Bronchial epithelial cell (primary cell): Measurements from ENCODE around the gene IMP4. TPM values are rescaled to one million over a fixed set of nuclear protein-coding genes. Genes with fewer than 3 reads are reported as not detected.

Experiments
- DNase-seq: peaks from one replicate; pipeline ENCODE4 v3.0.0-alpha.2; 2010; ENCODE audit warnings: low read depth
- FAIRE-seq: peaks from 2 replicates; lab custom pipeline; 2011; peaks lifted over from hg19 to GRCh38; lab: Jason Lieb, UNC
- H3K27me3 ChIP-seq: 2 replicates; pipeline ENCODE4 v1.5.1; 2011; ENCODE audit warnings: low read length; ENCODE audit not compliant: control insufficient read depth, insufficient read depth
- H3K36me3 ChIP-seq: 2 replicates; pipeline ENCODE4 v1.5.1; 2011; ENCODE audit warnings: low read length; ENCODE audit not compliant: control insufficient read depth, insufficient read depth
- H3K4me3 ChIP-seq: 2 replicates; pipeline ENCODE4 v1.5.1; 2011; ENCODE audit warnings: mild to moderate bottlenecking, low read depth, low read length, control low read depth
- total RNA-seq: library from RNA; depleted of rRNA; stranded (reverse); fragments of >200 nt; gene quantifications from 2 replicates; pipeline ENCODE4 v1.2.1, GENCODE V29; 2014
- TF ChIP-seq, protein P1 (sequence below): IDR thresholded peaks from 2 replicates; pipeline ENCODE4 v1.5.1; 2011; ENCODE audit warnings: mild to moderate bottlenecking, moderate library complexity, low read length, control low read depth, inconsistent platforms; ENCODE audit not compliant: insufficient read depth, severe bottlenecking

IMP4 gene
- total RNA-seq, 1 donor from 2014 or later, result 173 TPM

DNA sequence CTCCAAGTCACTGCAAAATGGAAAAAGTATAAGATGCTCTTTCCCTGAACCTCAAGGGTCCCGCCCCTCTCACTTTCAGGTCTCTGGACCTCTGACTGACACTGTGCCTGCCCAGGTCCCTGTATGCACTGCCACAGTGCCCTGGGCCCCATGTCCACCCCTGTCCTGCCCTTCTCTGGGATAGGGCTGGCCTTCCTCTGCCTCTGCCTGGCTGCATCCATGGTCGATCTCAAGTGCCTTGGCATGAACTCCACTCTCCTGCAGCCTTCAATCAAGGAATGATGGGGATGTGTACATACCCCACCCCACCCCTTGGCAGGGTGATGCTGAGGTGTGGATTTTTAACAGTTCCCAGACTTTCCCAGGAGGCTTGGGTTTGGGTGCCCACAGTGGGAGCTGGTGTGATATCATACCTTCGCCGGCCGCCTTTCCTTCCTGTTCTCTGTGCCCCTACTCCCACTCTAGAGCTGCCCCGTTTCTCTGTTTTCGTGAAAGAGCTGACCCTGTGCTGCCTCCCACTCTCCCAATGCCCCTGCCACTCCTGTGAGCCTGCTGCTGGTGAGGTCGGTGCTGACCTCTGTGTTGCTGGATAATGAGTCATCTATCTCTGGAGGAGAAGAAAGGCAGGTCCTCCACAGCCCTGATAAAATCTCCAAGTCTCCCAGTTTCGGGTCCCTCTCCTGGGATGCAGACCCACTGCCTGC, 32.0 kb downstream of the IMP4 start:
- FAIRE-seq (no peak), DNase-seq (no peak)
- H3K4me3 ChIP-seq, result no peak overlapping the region
- no peaks in the 10 kb centered on the region for H3K27me3 ChIP-seq
- TF ChIP-seq, protein P1, sequence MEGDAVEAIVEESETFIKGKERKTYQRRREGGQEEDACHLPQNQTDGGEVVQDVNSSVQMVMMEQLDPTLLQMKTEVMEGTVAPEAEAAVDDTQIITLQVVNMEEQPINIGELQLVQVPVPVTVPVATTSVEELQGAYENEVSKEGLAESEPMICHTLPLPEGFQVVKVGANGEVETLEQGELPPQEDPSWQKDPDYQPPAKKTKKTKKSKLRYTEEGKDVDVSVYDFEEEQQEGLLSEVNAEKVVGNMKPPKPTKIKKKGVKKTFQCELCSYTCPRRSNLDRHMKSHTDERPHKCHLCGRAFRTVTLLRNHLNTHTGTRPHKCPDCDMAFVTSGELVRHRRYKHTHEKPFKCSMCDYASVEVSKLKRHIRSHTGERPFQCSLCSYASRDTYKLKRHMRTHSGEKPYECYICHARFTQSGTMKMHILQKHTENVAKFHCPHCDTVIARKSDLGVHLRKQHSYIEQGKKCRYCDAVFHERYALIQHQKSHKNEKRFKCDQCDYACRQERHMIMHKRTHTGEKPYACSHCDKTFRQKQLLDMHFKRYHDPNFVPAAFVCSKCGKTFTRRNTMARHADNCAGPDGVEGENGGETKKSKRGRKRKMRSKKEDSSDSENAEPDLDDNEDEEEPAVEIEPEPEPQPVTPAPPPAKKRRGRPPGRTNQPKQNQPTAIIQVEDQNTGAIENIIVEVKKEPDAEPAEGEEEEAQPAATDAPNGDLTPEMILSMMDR, result no peak
- H3K36me3 ChIP-seq, result peaks cover 4% of the 10 kb centered on the region

DNA sequence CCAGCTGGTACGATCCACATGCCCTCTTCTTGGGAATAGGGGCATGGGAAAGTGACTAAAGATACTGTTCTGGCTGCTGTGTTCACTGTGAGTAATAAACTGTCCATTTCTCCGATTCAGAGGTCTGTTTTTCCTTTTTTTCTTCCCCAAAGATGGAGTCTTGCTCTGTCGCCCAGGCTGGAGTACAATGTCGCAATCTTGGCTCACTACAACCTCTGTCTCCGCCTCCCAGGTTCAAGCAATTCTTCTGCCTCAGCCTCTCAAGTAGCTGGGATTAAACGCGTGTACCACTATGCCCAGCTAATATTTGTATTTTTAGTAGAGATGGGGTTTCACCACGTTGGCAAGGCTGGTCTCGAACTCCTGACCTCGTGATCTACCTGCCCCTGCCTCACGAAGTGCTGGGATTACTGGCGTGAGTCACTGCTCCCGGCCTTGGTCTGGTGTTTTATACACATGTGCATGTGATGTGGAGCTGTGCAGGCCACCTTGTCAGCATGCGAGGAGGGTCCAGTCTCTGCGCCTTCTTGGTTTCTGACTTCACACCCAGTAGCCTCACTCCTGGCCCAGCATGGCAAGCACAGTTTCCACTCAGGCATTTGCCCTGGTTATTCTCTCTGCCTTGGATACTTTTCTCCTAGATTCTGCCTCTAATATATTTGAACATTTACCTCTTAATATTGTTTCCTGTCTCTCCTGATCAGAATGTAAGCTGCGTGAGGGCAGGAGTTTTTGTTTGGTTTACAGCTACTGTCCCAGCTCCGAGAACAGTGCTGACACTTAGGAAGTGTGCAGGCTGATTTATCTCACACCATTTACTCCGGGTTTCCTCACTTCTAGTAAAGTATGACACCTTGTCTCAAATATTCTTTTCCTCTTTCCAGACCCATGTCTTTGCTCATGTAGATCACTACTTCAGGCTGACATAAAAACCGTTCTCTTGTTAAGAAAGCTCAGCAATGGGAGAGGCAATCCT, 32.9 kb downstream of the IMP4 start:
- H3K27me3 ChIP-seq, result no peaks in the 10 kb centered on the region
- no peak for FAIRE-seq
- TF ChIP-seq, protein P1, result no peak
- H3K36me3 ChIP-seq, result peaks cover 4% of the 10 kb centered on the region
- H3K4me3 ChIP-seq, result no peak overlapping the region
- no peak for DNase-seq

DNA sequence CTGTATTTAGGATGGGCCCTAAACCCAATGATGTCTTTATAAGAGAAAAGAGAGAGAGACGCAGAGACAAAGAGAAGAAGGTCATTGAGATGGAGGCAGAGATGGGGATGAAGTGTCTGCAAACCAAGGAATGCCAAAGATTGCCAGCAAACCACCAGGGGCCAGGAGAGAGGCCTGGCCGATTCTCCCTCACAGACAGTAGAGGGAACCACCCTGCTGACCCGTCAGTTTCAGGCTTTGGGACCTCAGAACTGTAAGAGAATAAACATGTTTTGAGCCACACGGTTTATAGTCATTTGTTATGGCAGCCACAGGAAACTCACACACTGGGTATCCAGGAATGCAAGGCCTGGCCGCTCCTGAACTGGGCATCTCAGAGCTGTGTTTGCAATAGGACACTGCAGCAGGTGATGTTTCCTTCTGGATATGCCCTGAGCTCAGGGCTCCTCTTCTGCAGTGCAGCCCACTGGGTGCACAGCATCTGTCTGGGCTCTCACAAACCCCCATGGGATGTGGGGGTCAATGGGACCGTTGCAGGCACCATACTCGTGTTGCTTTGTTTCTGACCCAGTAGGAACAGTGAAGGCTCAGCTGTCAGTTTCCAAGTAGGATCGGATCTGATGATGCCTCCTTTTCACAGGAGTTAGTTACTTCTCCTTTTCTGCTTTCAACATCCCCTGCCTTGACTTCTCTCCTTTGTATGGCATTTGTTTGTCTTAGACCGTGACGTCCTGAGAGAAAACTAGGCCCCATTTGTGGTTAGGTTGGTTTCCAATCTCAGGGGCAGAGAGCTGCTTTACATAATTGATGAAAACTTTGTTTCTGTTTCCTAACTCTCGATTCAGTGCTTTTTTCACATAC, 34.0 kb downstream of the IMP4 start:
- FAIRE-seq (no peak), DNase-seq (no peak)
- H3K36me3 ChIP-seq, result peaks cover 3% of the 10 kb centered on the region
- TF ChIP-seq, protein P1, result peak; percentile 1
- no peak overlapping the region for H3K4me3 ChIP-seq
- H3K27me3 ChIP-seq, result no peaks in the 10 kb centered on the region

DNA sequence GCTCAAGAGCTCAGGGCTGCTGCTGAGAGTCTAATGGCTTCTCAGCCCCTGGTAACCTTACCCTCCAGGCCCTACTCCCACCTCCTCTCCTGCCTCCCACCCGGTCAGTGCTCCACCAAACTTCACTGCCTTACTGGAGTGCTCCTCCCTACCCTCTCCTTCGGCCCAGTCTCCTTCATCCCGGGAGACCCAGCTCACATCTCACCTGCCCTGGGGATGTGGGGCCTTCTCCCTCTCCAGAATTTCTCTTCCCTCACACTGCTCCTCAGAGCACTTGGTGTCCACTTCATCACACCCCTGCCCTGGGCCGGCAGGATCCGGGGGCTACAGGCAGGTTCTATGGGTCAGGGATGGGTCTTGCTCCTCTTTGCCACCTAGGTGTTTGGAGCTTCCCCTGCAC, 34.8 kb downstream of the IMP4 start:
- TF ChIP-seq, protein P1, result no peak
- Histone ChIP-seq H3K27me3 (no peaks in the 10 kb centered on the region), H3K36me3 (peaks cover 3% of the 10 kb centered on the region), H3K4me3 (no peak overlapping the region)
- FAIRE-seq (no peak), DNase-seq (no peak)

DNA sequence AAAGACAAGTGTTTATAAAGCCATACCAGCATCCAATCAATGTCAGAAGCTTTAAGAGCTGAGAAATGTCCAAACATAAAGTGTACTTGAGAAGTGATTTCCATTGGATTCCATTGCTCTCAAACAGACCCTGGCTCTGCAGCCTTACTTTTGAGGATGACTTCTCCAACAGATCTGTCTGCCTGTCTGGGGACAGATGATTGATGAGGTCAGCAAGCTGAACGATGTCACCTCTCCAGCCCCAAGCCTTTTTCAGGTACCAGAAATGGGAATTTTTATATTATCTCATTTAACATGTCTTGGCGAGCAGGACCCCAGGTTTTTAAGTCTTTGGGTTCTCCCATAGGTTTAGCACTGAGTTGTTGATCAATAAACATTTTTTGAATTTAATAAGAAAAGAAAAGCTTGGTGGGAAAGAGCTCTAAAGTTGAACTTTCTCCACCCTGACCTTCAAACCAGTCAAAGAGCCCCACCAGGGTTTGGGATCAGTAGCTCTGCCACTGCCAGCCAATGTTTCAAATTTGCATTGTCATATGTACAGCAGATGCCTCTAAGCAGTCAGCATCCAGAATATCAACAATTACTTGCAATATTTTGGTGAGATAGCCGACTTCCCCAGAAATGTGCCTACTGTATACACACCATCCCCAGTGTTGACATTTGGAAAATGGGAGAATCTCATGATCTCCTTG, 35.7 kb downstream of the IMP4 start:
- DNase-seq (no peak), FAIRE-seq (no peak)
- H3K27me3 ChIP-seq, result no peaks in the 10 kb centered on the region
- peaks cover 3% of the 10 kb centered on the region for H3K36me3 ChIP-seq
- no peak overlapping the region for H3K4me3 ChIP-seq
- TF ChIP-seq, protein P1, result no peak
